Diencephalon (tissue), 1 donor: ENCODE results near the gene AKAP3. TPM values are rescaled to one million over a fixed set of nuclear protein-coding genes. Genes with fewer than 3 reads are reported as not detected.

Experiments used
- total RNA-seq: library from RNA; depleted of rRNA; stranded (reverse); fragments of >200 nt; gene quantifications from one replicate; pipeline ENCODE4 v1.2.3, GENCODE V29; 2014

Gene AKAP3
- total RNA-seq: 3.7 TPM

DNA sequence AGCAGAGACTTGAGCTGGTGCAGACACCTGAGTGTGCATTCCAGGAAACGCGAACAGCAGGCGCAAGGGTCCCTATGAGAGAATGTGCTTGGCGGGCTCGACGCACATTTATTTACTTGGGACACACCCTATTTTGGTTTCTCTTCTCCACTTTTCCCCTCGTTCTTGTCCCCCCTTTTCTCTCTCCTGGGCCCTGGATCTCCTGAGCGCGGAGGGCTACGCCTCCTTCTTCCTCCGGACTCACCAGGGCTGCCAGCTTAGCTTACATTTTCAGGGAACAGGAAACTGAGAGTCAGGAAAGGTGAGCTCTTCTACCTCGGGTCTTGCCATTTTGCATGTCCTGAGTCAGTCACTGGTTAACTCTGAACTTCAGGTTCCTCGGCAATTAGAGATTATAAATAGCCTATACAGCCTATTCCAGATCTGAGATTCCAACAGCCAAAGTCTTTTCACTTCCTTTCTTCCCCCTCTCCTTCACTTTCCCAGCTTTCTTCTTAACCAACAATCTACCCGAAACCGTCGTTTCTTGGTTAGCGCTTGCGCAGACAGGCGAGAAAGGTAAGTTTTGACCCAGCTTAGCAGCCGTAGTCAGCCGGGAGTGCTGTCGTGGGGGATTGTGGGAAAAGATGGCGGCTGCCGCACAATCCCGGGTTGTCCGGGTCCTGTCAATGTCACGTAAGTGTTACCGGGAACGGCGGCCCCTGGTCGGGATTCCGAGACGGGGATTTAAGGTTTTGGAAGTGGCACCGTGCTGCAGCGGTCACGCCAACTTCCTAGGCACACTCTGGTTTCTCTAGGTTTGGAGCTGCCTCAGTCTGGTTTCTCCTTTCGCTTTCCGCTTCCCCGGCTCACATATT lies at the start of gene AKAP3, which contains the start of gene NDUFA9:
AKAP3 (minus strand) TSS at position 551 of the 857 bp plus-strand sequence. CDS start 10,855 bp downstream, outside the sequence.
NDUFA9 (plus strand) TSS at position 614 of the 857 bp plus-strand sequence; CDS start at position 627, 13 bp downstream.

Other genes starting within 250 kb of the AKAP3 start
- not detected for gene FGF6, start 203.2 kb downstream of the AKAP3 start, total RNA-seq
- 7.8 TPM for gene RAD51AP1, start 110.2 kb downstream of the AKAP3 start, total RNA-seq
- 27.7 TPM for gene DYRK4, start 86.8 kb downstream of the AKAP3 start, total RNA-seq
- 41.5 TPM for gene NDUFA9, start 63 bp upstream of the AKAP3 start, total RNA-seq
- 48.0 TPM for gene GALNT8, start 71.3 kb upstream of the AKAP3 start, total RNA-seq